ENCODE measurements around the gene PTGER1. TPM values are rescaled to one million over a fixed set of nuclear protein-coding genes. Genes with fewer than 3 reads are reported as not detected.

PTGER1 gene
- total RNA-seq, 1 experiment from 2014 or later: 2.2 TPM

DNA sequence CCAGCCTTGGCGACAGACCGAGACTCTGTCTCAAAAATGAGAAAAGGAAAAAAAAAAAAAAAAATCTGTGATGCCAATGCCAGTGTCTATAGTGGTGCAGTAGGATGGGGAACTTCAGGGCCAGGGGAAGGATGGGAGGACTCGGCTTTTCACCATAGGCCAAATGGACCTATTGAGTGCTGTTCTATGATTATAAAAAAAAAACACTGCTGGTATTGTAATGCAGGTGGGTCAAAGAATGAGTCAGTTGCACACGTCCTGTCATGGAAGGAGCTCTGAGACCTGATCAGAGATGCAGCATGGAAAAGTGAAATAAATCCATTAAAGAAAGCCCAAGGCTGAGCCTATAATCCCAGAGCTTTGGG lies 36.1 kb upstream of the PTGER1 start:
- Histone ChIP-seq H4K20me1 (ENCODE audit: low read length) (peaks cover 25% of the 10 kb centered on the region), H3F3A (ENCODE audit: low read length, unreplicated experiment) (peaks cover 24% of the 10 kb centered on the region), H3K4me3 (ENCODE audit: low read length) (no peak overlapping the region), H3K79me2 (ENCODE audit: low read length) (peaks cover 34% of the 10 kb centered on the region), H3K27me3 (ENCODE audit: low read length) (no peaks in the 10 kb centered on the region), H3K27ac (ENCODE audit: low read length) (peak overlapping the region; percentile 66), H3K4me1 (ENCODE audit: insufficient read depth, low read length) (peaks cover 69% of the 10 kb centered on the region), H3K36me3 (ENCODE audit: low read depth, low read length) (peaks cover 26% of the 10 kb centered on the region), H3K9me3 (ENCODE audit: low read length) (no peaks in the 10 kb centered on the region), H3K4me2 (ENCODE audit: low read length) (peak overlapping the region; percentile 46), H3K9me2 (replicated peaks; ENCODE audit: low read length) (no peaks in the 10 kb centered on the region), H2AFZ (ENCODE audit: low read length) (no peak overlapping the region), H3K9ac (ENCODE audit: low read length) (no peak overlapping the region)
- no peak for ATAC-seq
- peak; percentile 35 for DNase-seq
- intact Hi-C loops (cut with micrococcal nuclease): no loop called here
- no TSS peak for BruUV-seq (replicated peaks)
- POLR2A ChIA-PET (ENCODE audit: unreplicated experiment): interaction anchor here (0.6 kb wide), 1 partner anchor 12 kb away, joined by 4 read pairs; no protein-coding TSS in a partner anchor
- CTCF ChIA-PET: no interaction called here
- TF ChIP-seq EZH2 (IDR thresholded peaks at IDR 0.05; ENCODE audit: low read length, unreplicated experiment) (no peak), CTCF (conservative IDR thresholded peaks at IDR 0.05; ENCODE audit: low read depth, low read length) (no peak), EZH2phosphoT487 (IDR thresholded peaks at IDR 0.05; ENCODE audit: borderline replicate concordance, low read length) (no peak)

DNA sequence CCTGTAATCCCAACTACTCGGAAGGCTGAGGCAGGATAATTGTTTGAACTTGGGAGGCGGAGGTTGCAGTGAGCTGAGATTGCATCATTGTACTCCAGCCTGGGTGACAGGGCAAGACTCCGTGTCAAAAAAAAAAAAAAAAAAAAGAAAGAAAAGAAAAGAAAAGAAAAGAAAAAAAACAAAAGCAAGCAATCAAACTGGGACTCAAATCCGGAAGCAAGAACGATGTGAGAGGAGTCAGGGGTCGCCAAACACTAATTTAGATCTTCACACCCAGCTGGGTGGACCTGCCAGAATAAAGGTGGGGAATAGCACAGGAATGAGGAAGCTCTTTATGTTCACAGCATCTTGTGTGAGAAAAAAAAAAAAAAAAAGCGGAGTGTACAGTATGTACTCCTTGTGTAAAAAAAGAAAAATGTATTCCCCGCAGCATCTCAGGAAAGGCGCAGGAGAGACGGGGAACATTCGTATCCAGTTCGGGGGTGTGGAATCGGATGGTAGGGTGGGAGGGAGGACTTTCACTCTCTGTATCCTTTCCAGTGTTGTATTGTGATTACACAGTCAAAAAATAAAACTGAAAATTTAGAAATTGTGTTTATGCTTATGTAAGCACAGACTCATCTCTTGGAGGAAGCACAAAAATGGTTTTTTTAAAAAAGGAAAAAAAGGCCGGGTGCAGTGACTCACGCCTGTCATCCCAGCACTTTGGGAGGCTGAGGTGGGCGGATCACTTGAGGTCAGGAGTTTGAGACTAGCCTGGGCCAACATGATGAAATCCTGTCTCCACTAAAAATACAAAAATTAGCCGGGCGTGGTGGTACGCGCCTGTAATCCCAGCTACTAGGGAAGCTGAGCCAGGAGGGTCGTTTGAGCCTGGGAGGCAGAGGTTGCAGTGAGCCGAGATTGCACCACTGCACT lies 35.4 kb upstream of the PTGER1 start:
- BruUV-seq (replicated peaks): no TSS peak
- peaks cover 27% of the 10 kb centered on the region for H3K79me2 ChIP-seq (ENCODE audit: low read length)
- no peaks in the 10 kb centered on the region for H3K9me2 ChIP-seq (replicated peaks; ENCODE audit: low read length)
- peak overlapping the region; percentile 46 for H3K4me2 ChIP-seq (ENCODE audit: low read length)
- intact Hi-C loops (cut with micrococcal nuclease): no loop called here
- ATAC-seq (peak; percentile 9), DNase-seq (peak; percentile 86)
- ChIA-PET POLR2A (ENCODE audit: unreplicated experiment) (interaction anchor here (0.6 kb wide), 1 partner anchor 9 kb away, joined by 8 read pairs; no protein-coding TSS in a partner anchor), CTCF (no interaction called here)
- H4K20me1 ChIP-seq (ENCODE audit: low read length): peaks cover 18% of the 10 kb centered on the region
- H3K4me1 ChIP-seq (ENCODE audit: insufficient read depth, low read length): peaks cover 69% of the 10 kb centered on the region
- H3K4me3 ChIP-seq (ENCODE audit: low read length): no peak overlapping the region
- no peak overlapping the region for H2AFZ ChIP-seq (ENCODE audit: low read length)
- H3K36me3 ChIP-seq (ENCODE audit: low read depth, low read length): peaks cover 20% of the 10 kb centered on the region
- H3K9ac ChIP-seq (ENCODE audit: low read length): no peak overlapping the region
- H3K27me3 ChIP-seq (ENCODE audit: low read length): no peaks in the 10 kb centered on the region
- no peaks in the 10 kb centered on the region for H3K9me3 ChIP-seq (ENCODE audit: low read length)
- peak overlapping the region; percentile 66 for H3K27ac ChIP-seq (ENCODE audit: low read length)
- peaks cover 26% of the 10 kb centered on the region for H3F3A ChIP-seq (ENCODE audit: low read length, unreplicated experiment)
- TF ChIP-seq EZH2 (IDR thresholded peaks at IDR 0.05; ENCODE audit: low read length, unreplicated experiment): no peak
- TF ChIP-seq EZH2phosphoT487 (IDR thresholded peaks at IDR 0.05; ENCODE audit: borderline replicate concordance, low read length): no peak
- TF ChIP-seq CTCF (conservative IDR thresholded peaks at IDR 0.05; ENCODE audit: low read depth, low read length): no peak
